Measurements from ENCODE around the gene MTR.

- no peak for TF ChIP-seq CTCF (IDR thresholded peaks at IDR 0.05)
- no peak for TF ChIP-seq POLR2A (IDR thresholded peaks at IDR 0.05)
Measured at GRCh38 chr1:236953151-236953700, 158.1 kb downstream of the MTR start.

All from lower leg skin (tissue), 3 donors.